Cardiac muscle cell (in vitro differentiated cells and primary cell): Measurements from ENCODE around the gene OR5B21. TPM values are rescaled to one million over a fixed set of nuclear protein-coding genes. Genes with fewer than 3 reads are reported as not detected.

Experiments
- DNase-seq, 2 donors: peaks; one replicate each; pipeline versions ENCODE4 v3.0.0 to v3.0.0-alpha.2; 2010 to 2017; ENCODE audit warnings: low read depth in 1 of 2, low spot score in 1 of 2
- H3K27ac ChIP-seq: fragments of 200-600 bp; sonication (generic); 2 replicates; pipeline ENCODE4 v1.5.1; 2016
- H3K27me3 ChIP-seq: fragments of 200-600 bp; sonication (generic); 2 replicates; pipeline ENCODE4 v1.6.0; 2016; ENCODE audit warnings: control low read depth
- H3K36me3 ChIP-seq: fragments of 200-600 bp; sonication (generic); 2 replicates; pipeline ENCODE4 v1.5.1; 2016; ENCODE audit warnings: control low read depth
- H3K4me1 ChIP-seq: fragments of 200-600 bp; sonication (generic); 2 replicates; pipeline ENCODE4 v1.8.1; 2017; ENCODE audit warnings: low read depth, mild to moderate bottlenecking, mixed run types
- H3K4me3 ChIP-seq: fragments of 200-600 bp; sonication (generic); 2 replicates; pipeline ENCODE4 v1.5.1; 2016; ENCODE audit warnings: mild to moderate bottlenecking
- H3K9me3 ChIP-seq: fragments of 200-600 bp; sonication (generic); 2 replicates; pipeline ENCODE4 v1.5.1; 2017; ENCODE audit warnings: low read depth, mild to moderate bottlenecking, control low read depth
- CTCF ChIP-seq: IDR thresholded peaks from 2 replicates; pipeline ENCODE4 v1.5.1; 2012; ENCODE audit warnings: low read depth, mild to moderate bottlenecking, low read length
- polyA plus RNA-seq: library from polyadenylated mRNA; unstranded; fragments of >200 nt; fragmentation: Nextera tagmentation; extraction: Ambion mirVana; gene quantifications from 2 replicates; pipeline ENCODE4 v1.2.1, GENCODE V29; 2016
- total RNA-seq: library from RNA; depleted of rRNA; stranded (reverse); fragments of >200 nt; gene quantifications from 2 replicates; pipeline ENCODE4 v1.2.3, GENCODE V29; 2016

Gene OR5B21
- total and polyA plus RNA-seq, 2 experiments from 2014 or later: not detected

- no peaks in the 10 kb centered on the region for H3K4me1 ChIP-seq
- no peak overlapping the region for H3K4me3 ChIP-seq
- no peak overlapping the region for H3K27ac ChIP-seq
- DNase-seq: no peak
- no peaks in the 10 kb centered on the region for H3K36me3 ChIP-seq
- H3K9me3 ChIP-seq: no peaks in the 10 kb centered on the region
- H3K27me3 ChIP-seq: peaks cover 2% of the 10 kb centered on the region
- no peak for TF ChIP-seq CTCF
Observed at GRCh38 chr11:58503361-58503856, 4.5 kb downstream of the OR5B21 start.

GRCh38 chr11:58502004-58502403 is 5.9 kb downstream of the OR5B21 start:
- Histone ChIP-seq H3K27me3 (peaks cover 2% of the 10 kb centered on the region), H3K4me1 (no peaks in the 10 kb centered on the region), H3K4me3 (no peak overlapping the region), H3K9me3 (no peaks in the 10 kb centered on the region), H3K36me3 (no peaks in the 10 kb centered on the region), H3K27ac (no peak overlapping the region)
- no peak for TF ChIP-seq CTCF
- DNase-seq: no peak

GRCh38 chr11:58498464-58498863 is 9.4 kb downstream of the OR5B21 start:
- H3K9me3 ChIP-seq: no peaks in the 10 kb centered on the region
- peak in 1 of 2 donors; percentile 8 for DNase-seq
- no peak overlapping the region for H3K4me3 ChIP-seq
- H3K4me1 ChIP-seq: no peaks in the 10 kb centered on the region
- no peaks in the 10 kb centered on the region for H3K36me3 ChIP-seq
- H3K27me3 ChIP-seq: peaks cover 2% of the 10 kb centered on the region
- H3K27ac ChIP-seq: no peak overlapping the region
- TF ChIP-seq CTCF: no peak

GRCh38 chr11:58497951-58498350 is 10.0 kb downstream of the OR5B21 start:
- DNase-seq: no peak

GRCh38 chr11:58495906-58496305 is 12.0 kb downstream of the OR5B21 start:
- TF ChIP-seq CTCF: no peak
- H3K4me1 ChIP-seq: no peaks in the 10 kb centered on the region
- no peak overlapping the region for H3K27ac ChIP-seq
- H3K4me3 ChIP-seq: no peak overlapping the region
- no peaks in the 10 kb centered on the region for H3K9me3 ChIP-seq
- DNase-seq: no peak
- H3K27me3 ChIP-seq: no peaks in the 10 kb centered on the region
- H3K36me3 ChIP-seq: no peaks in the 10 kb centered on the region

More at GRCh38 chr11:58497951-58498350, 10.0 kb downstream of the OR5B21 start:
- Histone ChIP-seq H3K27me3 (no peaks in the 10 kb centered on the region), H3K36me3 (no peaks in the 10 kb centered on the region), H3K27ac (no peak overlapping the region), H3K4me3 (no peak overlapping the region), H3K4me1 (no peaks in the 10 kb centered on the region), H3K9me3 (no peaks in the 10 kb centered on the region)
- no peak for TF ChIP-seq CTCF

GRCh38 chr11:58494101-58494500 is 13.8 kb downstream of the OR5B21 start:
- Histone ChIP-seq H3K27ac (no peak overlapping the region), H3K4me1 (no peaks in the 10 kb centered on the region), H3K27me3 (no peaks in the 10 kb centered on the region), H3K9me3 (no peaks in the 10 kb centered on the region), H3K36me3 (no peaks in the 10 kb centered on the region), H3K4me3 (no peak overlapping the region)
- no peak for DNase-seq
- no peak for TF ChIP-seq CTCF
